Hematopoietic multipotent progenitor cell treated with erythropoietin and hydrocortisone succinate and interleukin-3 and kit ligand, for 15 days (in vitro differentiated cells): ENCODE data around the gene IL10RA.
"Not testable (repeated sequence)": the region's sequence is repeated elsewhere in the genome, so short reads cannot be mapped to it uniquely, and the experiment has no call there.

ENCODE experiments used
- DNase-seq: peaks from one replicate; pipeline ENCODE4 v3.0.0-alpha.2; 2015; ENCODE audit warnings: low spot score

Gene IL10RA

GRCh38 chr11:118007563-118008270 is 21.5 kb downstream of the IL10RA start:
- DNase-seq: not testable (repeated sequence)

GRCh38 chr11:118008271-118008911 is 22.2 kb downstream of the IL10RA start:
- DNase-seq: no peak

DNA sequence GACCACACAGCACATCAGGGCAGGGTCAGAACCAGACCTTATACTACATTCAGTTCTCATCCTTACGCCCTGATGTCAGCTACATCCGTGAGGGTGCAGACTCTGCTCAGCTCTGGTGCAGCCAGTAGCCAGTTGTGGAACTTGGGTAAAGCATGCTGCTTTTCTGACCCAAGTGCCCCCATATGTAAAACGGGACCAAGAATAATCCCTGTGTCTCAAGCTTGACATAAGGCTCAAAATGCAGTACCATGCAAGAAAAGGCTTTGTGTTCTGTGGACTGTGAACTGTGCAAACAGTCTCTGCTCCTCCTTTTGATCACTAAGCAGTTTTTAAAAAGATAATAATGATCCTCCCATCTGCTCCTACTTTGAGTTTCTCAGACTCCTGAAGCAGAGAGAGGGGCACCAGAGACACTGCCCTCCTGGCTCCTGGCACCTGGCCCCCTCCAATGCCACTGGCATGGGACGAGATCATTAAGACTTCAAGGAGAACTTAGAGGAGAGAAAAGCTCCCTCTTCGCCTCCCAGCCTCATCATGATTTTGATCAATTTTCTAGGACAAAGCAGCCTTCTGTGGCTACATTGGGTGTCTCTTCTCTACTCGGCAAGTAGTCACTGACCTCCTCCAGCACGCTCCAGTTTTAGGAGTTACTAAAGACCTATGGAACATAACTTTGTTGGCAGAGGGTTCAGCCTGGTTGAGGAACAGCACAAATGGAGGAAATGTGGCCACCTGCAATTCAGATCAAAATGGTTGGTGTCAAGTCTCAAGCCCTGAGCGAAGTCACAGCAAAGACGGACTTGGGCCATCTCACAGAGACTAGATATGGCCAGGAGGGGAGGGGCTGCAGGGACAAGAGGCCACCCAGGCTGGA is 23.9 kb downstream of the IL10RA start:
- DNase-seq: no peak

DNA sequence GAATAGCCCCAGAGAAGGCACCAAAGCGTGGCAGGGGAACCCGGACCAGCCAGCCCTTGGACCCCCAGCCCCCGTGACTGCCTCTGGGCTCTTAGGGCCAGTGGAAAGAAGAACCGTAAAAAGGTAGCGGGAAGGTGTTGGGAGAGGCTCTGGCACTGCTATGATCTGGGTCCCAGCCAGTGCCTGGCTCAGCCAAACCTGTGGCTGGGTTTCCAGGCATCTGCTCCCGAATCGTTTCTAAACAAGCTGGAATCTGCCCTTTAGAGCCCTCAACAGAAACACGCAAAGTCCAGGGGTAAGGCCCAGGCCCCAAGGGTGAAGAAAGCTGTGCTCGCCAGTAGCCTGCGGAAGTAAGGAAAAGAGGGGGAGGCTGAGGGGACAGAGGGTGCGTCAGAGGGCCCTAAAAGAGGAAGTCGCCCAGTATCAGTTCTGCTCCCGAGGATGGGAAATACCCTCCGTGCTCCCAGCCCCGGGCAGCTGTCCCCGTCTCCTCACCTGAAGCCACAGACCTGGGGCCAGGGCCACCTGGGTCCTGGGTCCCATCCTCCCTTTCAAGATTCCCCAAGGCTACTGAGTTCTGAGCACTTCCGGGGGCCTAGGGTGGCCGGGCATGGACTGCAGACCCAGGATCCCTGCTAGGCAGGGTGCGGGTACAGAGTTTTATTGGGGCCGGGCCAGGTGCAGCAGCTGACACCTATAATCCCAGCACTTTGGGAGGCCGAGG is 24.7 kb downstream of the IL10RA start:
- no peak for DNase-seq

- DNase-seq: no peak
Measured at GRCh38 chr11:118012083-118012669, 26.0 kb downstream of the IL10RA start.

- DNase-seq: no peak
Measured at GRCh38 chr11:118014022-118014421, 27.8 kb downstream of the IL10RA start.

DNA sequence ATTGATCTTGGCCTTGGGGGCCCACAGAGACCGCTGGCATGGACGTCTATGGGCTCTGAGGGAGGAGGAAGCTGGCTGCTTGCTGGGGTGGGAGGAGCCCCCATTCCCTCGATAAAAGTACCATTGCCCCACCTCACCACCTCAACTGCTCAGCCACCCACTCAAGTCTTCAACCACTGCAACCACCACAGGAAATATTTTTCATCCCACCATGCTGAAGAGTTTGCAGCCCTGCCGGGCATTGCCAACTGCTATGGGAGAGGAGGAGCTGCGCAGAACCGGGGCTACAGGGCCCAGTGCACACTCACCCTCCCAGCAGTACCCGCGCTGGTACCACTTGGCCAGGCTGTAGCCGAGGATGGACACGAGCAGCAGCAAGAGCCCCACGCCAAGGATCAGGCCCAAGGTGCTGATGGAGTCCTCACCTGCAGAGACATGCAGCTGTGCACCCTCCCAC is 29.2 kb downstream of the IL10RA start:
- no peak for DNase-seq

- DNase-seq: no peak
Measured at GRCh38 chr11:118016104-118016503, 29.9 kb downstream of the IL10RA start.

DNA sequence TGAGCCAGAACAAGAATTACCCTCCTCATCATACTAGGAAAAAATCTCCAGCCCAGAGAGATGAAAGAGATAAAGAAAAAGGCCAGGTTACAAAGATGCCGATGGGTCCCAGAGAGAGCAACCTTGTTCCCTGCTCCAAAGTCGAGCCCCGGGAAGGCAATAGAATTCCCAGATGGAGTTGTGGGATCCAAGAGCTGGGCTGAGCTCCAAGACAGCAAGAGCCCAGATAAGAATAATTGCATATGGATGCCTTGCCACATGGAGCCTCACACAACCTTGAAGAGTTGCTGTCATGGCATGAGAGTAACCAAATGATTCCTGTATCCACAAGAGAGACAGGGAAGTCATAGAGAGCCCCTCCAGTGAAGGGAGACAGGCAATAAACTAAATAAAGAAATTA is 30.9 kb downstream of the IL10RA start:
- DNase-seq: no peak

DNA sequence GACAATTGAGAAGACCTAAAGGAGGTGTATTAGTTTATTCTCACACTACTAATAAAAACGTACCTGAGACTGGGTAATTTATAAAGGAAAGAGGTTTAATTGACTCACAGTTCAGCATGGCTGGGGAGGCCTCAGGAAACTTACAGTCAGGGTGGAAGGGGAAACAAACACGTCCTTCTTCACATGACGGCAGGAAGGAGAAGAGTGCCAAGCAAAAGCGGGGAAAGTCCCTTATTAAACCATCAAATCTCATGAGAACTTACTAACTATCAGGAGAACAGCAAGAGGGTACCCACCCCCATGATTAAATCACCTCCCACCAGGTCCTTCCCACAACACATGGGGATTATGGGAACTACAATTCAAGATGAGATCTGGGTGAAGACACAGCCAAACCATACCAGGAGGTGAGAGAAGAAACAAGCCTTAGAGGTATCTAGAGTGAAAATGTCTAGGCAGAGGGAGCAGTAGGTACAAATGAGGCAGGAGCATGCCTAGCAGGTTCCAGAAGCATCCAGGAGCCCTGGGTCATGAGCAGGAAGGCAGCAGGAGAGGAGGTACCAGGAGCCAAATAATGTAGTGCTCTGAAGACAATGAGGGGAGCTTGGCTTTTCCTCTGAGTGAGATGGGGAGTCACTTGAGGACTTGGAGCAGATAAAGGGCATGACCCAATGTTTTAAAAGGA is 31.6 kb downstream of the IL10RA start:
- DNase-seq: no peak

DNA sequence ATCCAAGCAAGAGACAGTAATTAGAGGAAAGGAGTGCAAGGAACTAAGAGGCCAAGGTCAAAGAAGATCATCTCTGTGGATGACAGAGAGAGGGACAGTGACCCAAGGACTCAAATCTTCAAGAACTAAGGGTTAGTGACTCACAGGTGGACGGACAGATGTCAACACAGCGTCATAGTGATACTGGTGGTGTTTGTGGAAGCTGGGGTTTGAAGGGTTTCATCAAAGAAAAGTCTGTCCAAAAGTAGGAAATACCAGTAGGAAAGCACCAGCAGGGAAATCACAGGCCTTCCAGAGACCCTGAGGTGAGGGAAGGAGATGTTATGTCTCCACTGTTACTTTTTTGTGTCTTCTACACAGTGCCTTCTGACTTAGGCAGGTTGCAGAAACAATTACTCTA is 32.2 kb downstream of the IL10RA start:
- DNase-seq: no peak

DNA sequence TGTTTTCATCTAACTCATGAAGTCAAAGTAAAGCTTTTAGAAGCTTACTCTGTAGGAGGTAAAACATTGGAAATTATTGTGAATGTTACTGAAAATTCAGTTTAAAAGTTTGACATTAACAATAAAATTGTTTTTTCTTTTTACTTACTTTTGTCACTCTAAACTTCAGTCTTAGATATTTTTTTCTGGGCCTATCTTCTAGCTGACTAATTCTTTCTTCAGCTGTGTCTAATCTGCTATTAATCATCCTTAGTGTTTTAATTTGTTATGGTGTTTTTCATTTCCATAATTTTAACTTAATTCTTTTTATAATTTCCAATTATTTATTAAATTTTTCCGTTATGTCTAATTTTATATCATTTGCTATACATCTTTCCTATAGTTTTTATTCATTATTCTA is 35.0 kb downstream of the IL10RA start:
- DNase-seq: no peak

GRCh38 chr11:118027694-118028093 is 41.5 kb downstream of the IL10RA start:
- no peak for DNase-seq

- no peak for DNase-seq
Measured at GRCh38 chr11:118028626-118029025, 42.4 kb downstream of the IL10RA start.

GRCh38 chr11:118033443-118033842 is 47.2 kb downstream of the IL10RA start:
- no peak for DNase-seq

DNA sequence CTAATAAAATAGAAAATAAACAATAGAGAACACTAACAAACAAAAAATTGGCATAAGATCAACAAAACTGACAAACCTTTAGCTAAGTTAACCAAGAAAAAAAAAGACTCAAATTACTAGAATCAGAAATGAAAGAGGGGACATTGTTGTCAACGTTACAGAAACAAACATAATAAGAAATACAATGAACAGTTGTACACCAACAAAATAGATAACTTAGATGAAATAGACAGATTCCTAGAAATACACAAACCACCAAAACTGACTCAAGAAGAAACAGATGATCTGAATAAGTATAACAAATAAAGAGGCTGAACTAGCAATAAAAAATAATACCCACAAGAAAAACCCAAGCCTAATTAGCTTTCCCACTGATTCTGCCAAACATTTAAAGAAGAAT is 55.9 kb downstream of the IL10RA start:
- DNase-seq: no peak

DNA sequence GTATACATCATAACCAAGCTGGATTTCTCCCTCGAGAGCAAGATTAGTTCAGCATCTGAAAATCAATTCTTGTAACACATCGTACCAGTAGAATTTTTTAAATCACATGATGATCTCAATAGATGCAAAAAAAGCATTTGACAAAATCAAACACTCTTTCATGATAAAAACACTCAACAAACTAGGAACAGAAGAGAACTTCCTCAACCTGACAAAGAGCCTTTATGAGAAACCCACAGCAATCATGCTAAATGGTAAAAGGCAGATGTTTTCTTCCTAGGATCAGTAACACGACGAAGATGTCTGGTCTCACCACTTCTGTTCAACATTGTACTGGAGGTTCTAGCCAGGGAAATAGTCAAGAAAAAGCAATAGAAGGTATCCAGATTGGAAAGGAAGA is 56.6 kb downstream of the IL10RA start:
- no peak for DNase-seq

DNA sequence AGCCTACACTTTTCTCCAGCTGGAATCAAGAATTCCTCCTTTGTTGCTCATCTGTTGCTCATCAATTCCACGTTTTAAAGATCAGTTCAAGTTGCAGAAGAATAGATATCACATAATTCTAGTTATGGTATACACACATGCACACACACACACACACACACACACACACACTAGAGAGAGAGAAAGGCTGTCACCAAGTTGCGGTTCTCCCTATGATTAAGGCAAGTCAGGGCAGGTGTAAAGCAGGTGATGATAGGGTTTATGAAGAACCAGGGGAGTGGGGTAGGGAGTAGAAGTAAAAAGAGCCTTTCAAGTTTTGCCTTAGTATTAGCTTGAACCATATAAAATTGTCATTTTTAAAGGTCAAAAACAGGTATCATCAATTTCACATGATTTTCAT is 59.0 kb downstream of the IL10RA start:
- no peak for DNase-seq

DNA sequence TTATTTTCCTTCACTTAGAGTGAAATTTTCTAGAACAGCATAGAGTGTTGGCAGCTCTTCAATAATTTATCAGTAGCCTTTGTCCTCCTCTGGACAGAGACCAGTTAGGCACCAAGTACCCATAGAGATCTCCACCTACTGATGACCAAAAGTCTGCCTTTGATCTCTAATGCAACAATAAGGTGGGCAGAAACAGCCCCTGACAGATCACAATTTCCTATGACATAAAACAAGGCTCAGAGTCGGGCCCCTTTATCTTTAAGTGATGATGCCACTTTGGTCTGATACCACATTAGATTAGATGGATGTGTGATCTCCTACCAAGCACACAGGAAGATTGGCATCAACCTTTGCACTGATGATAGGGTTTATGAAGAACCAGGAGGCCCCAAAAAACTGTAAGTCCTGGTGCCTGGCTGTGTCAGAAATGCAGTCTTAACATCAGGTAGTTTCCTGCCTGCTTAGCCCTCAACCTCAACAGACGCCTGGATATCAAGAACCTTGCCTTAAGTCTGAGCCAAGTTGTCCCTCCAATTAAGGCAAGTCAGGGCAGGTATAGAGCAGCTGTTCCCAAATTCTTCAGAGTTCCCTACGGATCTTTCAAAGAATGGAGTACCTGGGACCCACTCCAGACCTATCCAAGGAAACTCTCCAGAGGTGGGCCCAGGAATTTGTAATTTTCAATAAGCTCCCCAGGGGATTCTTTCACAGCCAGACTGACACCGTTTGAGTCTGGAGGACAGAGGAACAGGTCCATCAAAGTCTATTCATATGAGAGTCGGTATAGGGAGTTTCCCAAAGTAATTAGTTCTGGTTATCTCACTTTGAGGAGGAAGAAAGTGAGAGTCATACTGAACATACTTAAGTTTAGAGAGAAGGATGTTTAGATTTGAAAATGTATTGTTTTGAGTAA is 60.1 kb downstream of the IL10RA start:
- DNase-seq: no peak
